Right atrium auricular region (tissue), 2 donors: Measurements from ENCODE around the gene MIAT. TPM values are rescaled to one million over a fixed set of nuclear protein-coding genes. Genes with fewer than 3 reads are reported as not detected.
"Not testable (repeated sequence)": the region's sequence is repeated elsewhere in the genome, so short reads cannot be mapped to it uniquely, and the experiment has no call there.

Experiments used
- DNase-seq: peaks from one replicate; pipeline ENCODE4 v3.0.0-alpha.2; 2019; ENCODE audit warnings: low spot score
- H3K27ac ChIP-seq, 2 donors: fragments of 200-600 bp; sonication (generic); 1 replicate in 1 of 2; 2 replicates in 1 of 2; pipeline ENCODE4 v1.5.1; 2016 to 2019
- H3K27me3 ChIP-seq, 2 donors: fragments of 200-600 bp; sonication (generic); one replicate each; pipeline versions ENCODE4 v1.5.1 to v1.6.0; 2017 to 2019
- H3K36me3 ChIP-seq: fragments of 200-600 bp; sonication (generic); one replicate; pipeline ENCODE4 v1.5.1; 2016
- H3K4me1 ChIP-seq, 2 donors: fragments of 200-600 bp; sonication (generic); one replicate each; pipeline versions ENCODE4 v1.5.1 to v1.6.0; 2017 to 2019
- H3K4me3 ChIP-seq, 2 donors: fragments of 200-600 bp; sonication (generic); 1 replicate in 1 of 2; 2 replicates in 1 of 2; pipeline ENCODE4 v1.5.1; 2017 to 2019; ENCODE audit warnings: mild to moderate bottlenecking in 1 of 2, moderate library complexity in 1 of 2
- H3K9me3 ChIP-seq, 2 donors: fragments of 200-600 bp; sonication (generic); one replicate each; pipeline ENCODE4 v1.5.1; 2019
- total RNA-seq, 2 donors: library from RNA; depleted of rRNA; stranded (reverse); fragments of >200 nt; gene quantifications; one replicate each; pipeline ENCODE4 v1.1.0, GENCODE V29; 2016
- TF ChIP-seq, protein P1 (sequence below), 2 donors: fragments of 200-600 bp; sonication (generic); IDR thresholded peaks; one replicate each; pipeline ENCODE4 v1.5.1; 2019; ENCODE audit warnings: antibody characterized with exemption in 2 of 2

MIAT gene
- total RNA-seq, 2 donors from 2014 or later = 0.19 to 2.0 TPM

GRCh38 chr22:26702906-26703830 lies 45.8 kb downstream of the MIAT start:
- no peak overlapping the region for H3K4me3 ChIP-seq
- H3K4me1 ChIP-seq = no peaks in the 10 kb centered on the region
- TF ChIP-seq, protein P1, sequence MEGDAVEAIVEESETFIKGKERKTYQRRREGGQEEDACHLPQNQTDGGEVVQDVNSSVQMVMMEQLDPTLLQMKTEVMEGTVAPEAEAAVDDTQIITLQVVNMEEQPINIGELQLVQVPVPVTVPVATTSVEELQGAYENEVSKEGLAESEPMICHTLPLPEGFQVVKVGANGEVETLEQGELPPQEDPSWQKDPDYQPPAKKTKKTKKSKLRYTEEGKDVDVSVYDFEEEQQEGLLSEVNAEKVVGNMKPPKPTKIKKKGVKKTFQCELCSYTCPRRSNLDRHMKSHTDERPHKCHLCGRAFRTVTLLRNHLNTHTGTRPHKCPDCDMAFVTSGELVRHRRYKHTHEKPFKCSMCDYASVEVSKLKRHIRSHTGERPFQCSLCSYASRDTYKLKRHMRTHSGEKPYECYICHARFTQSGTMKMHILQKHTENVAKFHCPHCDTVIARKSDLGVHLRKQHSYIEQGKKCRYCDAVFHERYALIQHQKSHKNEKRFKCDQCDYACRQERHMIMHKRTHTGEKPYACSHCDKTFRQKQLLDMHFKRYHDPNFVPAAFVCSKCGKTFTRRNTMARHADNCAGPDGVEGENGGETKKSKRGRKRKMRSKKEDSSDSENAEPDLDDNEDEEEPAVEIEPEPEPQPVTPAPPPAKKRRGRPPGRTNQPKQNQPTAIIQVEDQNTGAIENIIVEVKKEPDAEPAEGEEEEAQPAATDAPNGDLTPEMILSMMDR (IDR thresholded peaks at IDR 0.05) = no peak
- peaks cover 14% of the 10 kb centered on the region for H3K36me3 ChIP-seq
- no peak for DNase-seq
- H3K27me3 ChIP-seq = no peaks in the 10 kb centered on the region
- H3K27ac ChIP-seq = no peak overlapping the region
- peaks cover 0 to 10% of the 10 kb centered on the region in 2 donors for H3K9me3 ChIP-seq

- DNase-seq, H3K4me1 ChIP-seq, H3K27me3 ChIP-seq, H3K9me3 ChIP-seq, H3K4me3 ChIP-seq, H3K27ac ChIP-seq, H3K36me3 ChIP-seq: not testable (repeated sequence)
These were observed 48.0 kb downstream of the MIAT start for GRCh38 chr22:26705379-26705778.

GRCh38 chr22:26707090-26707489 lies 49.7 kb downstream of the MIAT start:
- H3K27me3 ChIP-seq = no peaks in the 10 kb centered on the region
- no peak overlapping the region for H3K4me3 ChIP-seq
- H3K27ac ChIP-seq = no peak overlapping the region
- TF ChIP-seq, protein P1 (IDR thresholded peaks at IDR 0.05) = no peak
- no peaks in the 10 kb centered on the region for H3K36me3 ChIP-seq
- no peaks in the 10 kb centered on the region for H3K4me1 ChIP-seq
- H3K9me3 ChIP-seq = peaks cover 0 to 6% of the 10 kb centered on the region in 2 donors
- no peak for DNase-seq

DNA sequence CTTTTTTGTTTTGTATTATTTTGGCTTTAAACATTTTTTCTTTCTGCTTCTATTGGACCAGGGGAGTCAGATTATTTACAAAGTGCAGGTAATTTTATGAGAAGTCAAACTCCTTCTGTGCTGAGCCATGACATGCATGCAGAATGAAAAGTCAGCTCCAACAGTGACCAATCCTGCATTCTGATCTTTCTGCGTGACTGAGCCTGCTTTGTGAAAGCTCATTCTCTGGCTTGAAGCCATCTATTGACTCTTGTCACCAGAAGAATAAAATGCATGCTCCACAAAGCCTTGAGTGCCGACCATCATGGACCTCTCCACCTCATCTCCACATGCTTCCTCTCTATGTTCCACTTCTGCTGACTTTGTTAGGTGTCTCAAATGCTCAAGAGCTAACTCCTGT lies 50.2 kb downstream of the MIAT start:
- Histone ChIP-seq H3K9me3 (peaks cover 0 to 6% of the 10 kb centered on the region in 2 donors), H3K4me3 (no peak overlapping the region), H3K27ac (no peak overlapping the region), H3K36me3 (no peaks in the 10 kb centered on the region), H3K27me3 (no peaks in the 10 kb centered on the region), H3K4me1 (no peaks in the 10 kb centered on the region)
- TF ChIP-seq, protein P1 (IDR thresholded peaks at IDR 0.05) = no peak
- no peak for DNase-seq

DNA sequence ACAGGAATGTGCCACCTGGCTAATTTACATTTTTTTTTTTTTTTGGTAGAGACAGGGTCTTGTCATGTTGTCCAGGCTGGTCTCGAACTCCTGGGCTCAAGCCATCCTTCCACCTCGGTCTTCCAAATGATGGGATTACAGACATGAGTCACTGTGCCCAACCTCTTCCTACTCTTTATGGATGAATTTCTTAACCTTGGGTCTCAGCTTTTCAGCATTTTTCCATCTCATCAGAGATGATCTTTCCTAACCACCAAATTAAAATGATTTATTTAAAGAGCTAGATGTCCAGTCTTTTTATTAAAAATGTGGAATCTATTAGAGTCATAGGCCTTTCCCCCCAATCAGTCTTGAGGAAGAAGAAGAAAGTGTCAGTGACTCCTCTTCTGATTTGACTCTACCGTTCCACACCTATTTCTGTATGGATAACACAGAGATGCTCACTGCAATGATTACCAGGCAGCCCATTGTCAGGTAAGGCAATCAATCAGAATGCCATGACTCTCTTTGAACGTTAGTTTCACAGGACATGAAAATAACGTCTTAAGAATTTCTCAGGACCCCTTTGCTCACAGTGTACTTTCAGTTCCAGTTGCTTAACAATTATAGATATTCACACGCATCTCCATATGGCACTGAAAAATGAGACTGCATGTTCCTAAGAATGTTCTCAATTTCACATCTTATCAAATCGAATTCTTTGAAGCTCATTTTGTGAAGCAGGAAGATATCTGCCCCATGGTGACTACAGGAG lies 51.0 kb downstream of the MIAT start:
- no peaks in the 10 kb centered on the region for H3K4me1 ChIP-seq
- H3K27ac ChIP-seq = no peak overlapping the region
- no peaks in the 10 kb centered on the region for H3K27me3 ChIP-seq
- no peak overlapping the region for H3K4me3 ChIP-seq
- no peaks in the 10 kb centered on the region for H3K36me3 ChIP-seq
- DNase-seq = no peak
- TF ChIP-seq, protein P1 (IDR thresholded peaks at IDR 0.05) = no peak
- H3K9me3 ChIP-seq = peaks cover 0 to 6% of the 10 kb centered on the region in 2 donors
